Activated CD4-positive, alpha-beta T cell treated with anti-CD3 and anti-CD28 coated beads, Interleukin-2, amount 10 ng/mL, durations not matched to agents 7 days and 5 days (primary cell): ENCODE results near the gene GALNT10. TPM values are rescaled to one million over a fixed set of nuclear protein-coding genes. Genes with fewer than 3 reads are reported as not detected.

Experiments
- CTCF ChIA-PET: fragments of 350-600 bp; sonication (Branson Sonifier 250); formaldehyde crosslinking; loops from one replicate; lab custom pipeline; 2021; ENCODE audit warnings: antibody characterized with exemption; lab: Charles Lee
- POLR2A ChIA-PET: fragments of 350-600 bp; sonication (Branson Sonifier 250); formaldehyde crosslinking; loops from one replicate; lab custom pipeline; 2021; ENCODE audit warnings: antibody characterized with exemption; lab: Charles Lee
- DNase-seq: peaks from one replicate; pipeline ENCODE4 v3.0.0-alpha.2; 2020
- H3K27ac Mint-ChIP-seq: one replicate; pipeline ENCODE4 v1.8.0; 2021; ENCODE audit warnings: mild to moderate bottlenecking, moderate library complexity, mixed read lengths
- H3K27me3 Mint-ChIP-seq: one replicate; pipeline ENCODE4 v1.8.0; 2021; ENCODE audit warnings: mixed read lengths
- H3K36me3 Mint-ChIP-seq: one replicate; pipeline ENCODE4 v1.8.0; 2021; ENCODE audit warnings: low read depth, mixed read lengths
- H3K4me1 Mint-ChIP-seq: one replicate; pipeline ENCODE4 v1.8.0; 2021; ENCODE audit warnings: mixed read lengths
- H3K4me3 Mint-ChIP-seq: one replicate; pipeline ENCODE4 v1.8.0; 2021; ENCODE audit warnings: mild to moderate bottlenecking, moderate library complexity, mixed read lengths
- H3K9me3 Mint-ChIP-seq: one replicate; pipeline ENCODE4 v1.8.0; 2021; ENCODE audit warnings: mixed read lengths
- total RNA-seq, 2 experiments: library from RNA; stranded (reverse); gene quantifications; one replicate each; pipeline ENCODE4 v1.2.3, GENCODE V29; 2021

The GALNT10 gene
- total RNA-seq, 2 experiments from 2014 or later, result 44.2 to 47.2 TPM

GRCh38 chr5:154313360-154314017 is 123.0 kb downstream of the GALNT10 start:
- H3K4me1 Mint-ChIP-seq, result peaks cover 17% of the 10 kb centered on the region
- H3K9me3 Mint-ChIP-seq, result no peaks in the 10 kb centered on the region
- CTCF ChIA-PET, result interaction anchor here (0.8 to 1.3 kb wide), 2 partner anchors 9 to 11 kb away, joined by 3 read pairs; no protein-coding TSS in a partner anchor
- H3K36me3 Mint-ChIP-seq, result peaks cover 4% of the 10 kb centered on the region
- POLR2A ChIA-PET, result no interaction called here
- H3K27ac Mint-ChIP-seq, result no peak overlapping the region
- H3K4me3 Mint-ChIP-seq, result no peak overlapping the region
- no peak for DNase-seq
- no peaks in the 10 kb centered on the region for H3K27me3 Mint-ChIP-seq

- DNase-seq, result no peak
- H3K27ac Mint-ChIP-seq, result no peak overlapping the region
- H3K4me1 Mint-ChIP-seq, result peaks cover 4% of the 10 kb centered on the region
- CTCF ChIA-PET, result no interaction called here
- no peaks in the 10 kb centered on the region for H3K9me3 Mint-ChIP-seq
- H3K36me3 Mint-ChIP-seq, result peaks cover 4% of the 10 kb centered on the region
- H3K4me3 Mint-ChIP-seq, result no peak overlapping the region
- POLR2A ChIA-PET, result no interaction called here
- H3K27me3 Mint-ChIP-seq, result no peaks in the 10 kb centered on the region
Measured at GRCh38 chr5:154315196-154315595, 124.7 kb downstream of the GALNT10 start.

GRCh38 chr5:154315756-154316155 is 125.2 kb downstream of the GALNT10 start:
- H3K4me3 Mint-ChIP-seq, result no peak overlapping the region
- ChIA-PET POLR2A (no interaction called here), CTCF (no interaction called here)
- peaks cover 4% of the 10 kb centered on the region for H3K36me3 Mint-ChIP-seq
- H3K27ac Mint-ChIP-seq, result no peak overlapping the region
- DNase-seq, result no peak
- H3K4me1 Mint-ChIP-seq, result peaks cover 4% of the 10 kb centered on the region
- H3K27me3 Mint-ChIP-seq, result no peaks in the 10 kb centered on the region
- H3K9me3 Mint-ChIP-seq, result no peaks in the 10 kb centered on the region

GRCh38 chr5:154316223-154316935 is 125.8 kb downstream of the GALNT10 start:
- DNase-seq, result no peak
- Mint-ChIP-seq H3K4me1 (peaks cover 2% of the 10 kb centered on the region), H3K27ac (no peak overlapping the region), H3K36me3 (peaks cover 4% of the 10 kb centered on the region), H3K4me3 (no peak overlapping the region), H3K9me3 (no peaks in the 10 kb centered on the region), H3K27me3 (no peaks in the 10 kb centered on the region)
- CTCF ChIA-PET, result no interaction called here
- POLR2A ChIA-PET, result no interaction called here

GRCh38 chr5:154317916-154318315 is 127.4 kb downstream of the GALNT10 start:
- Mint-ChIP-seq H3K4me3 (no peak overlapping the region), H3K27ac (no peak overlapping the region), H3K27me3 (no peaks in the 10 kb centered on the region), H3K4me1 (peaks cover 2% of the 10 kb centered on the region), H3K36me3 (no peaks in the 10 kb centered on the region), H3K9me3 (no peaks in the 10 kb centered on the region)
- ChIA-PET CTCF (no interaction called here), POLR2A (no interaction called here)
- DNase-seq, result no peak

- H3K27me3 Mint-ChIP-seq, result no peaks in the 10 kb centered on the region
- ChIA-PET POLR2A (no interaction called here), CTCF (no interaction called here)
- peaks cover 2% of the 10 kb centered on the region for H3K4me1 Mint-ChIP-seq
- H3K27ac Mint-ChIP-seq, result no peak overlapping the region
- no peaks in the 10 kb centered on the region for H3K36me3 Mint-ChIP-seq
- no peak overlapping the region for H3K4me3 Mint-ChIP-seq
- DNase-seq, result no peak
- no peaks in the 10 kb centered on the region for H3K9me3 Mint-ChIP-seq
Measured at GRCh38 chr5:154318691-154319090, 128.2 kb downstream of the GALNT10 start.

GRCh38 chr5:154319736-154320135 is 129.2 kb downstream of the GALNT10 start:
- Mint-ChIP-seq H3K9me3 (no peaks in the 10 kb centered on the region), H3K4me1 (peaks cover 2% of the 10 kb centered on the region), H3K27ac (no peak overlapping the region), H3K27me3 (no peaks in the 10 kb centered on the region), H3K36me3 (peaks cover 5% of the 10 kb centered on the region), H3K4me3 (no peak overlapping the region)
- CTCF ChIA-PET, result no interaction called here
- POLR2A ChIA-PET, result no interaction called here
- no peak for DNase-seq

- peaks cover 2% of the 10 kb centered on the region for H3K4me1 Mint-ChIP-seq
- H3K36me3 Mint-ChIP-seq, result peaks cover 6% of the 10 kb centered on the region
- ChIA-PET POLR2A (no interaction called here), CTCF (no interaction called here)
- no peak overlapping the region for H3K4me3 Mint-ChIP-seq
- H3K9me3 Mint-ChIP-seq, result no peaks in the 10 kb centered on the region
- H3K27me3 Mint-ChIP-seq, result no peaks in the 10 kb centered on the region
- H3K27ac Mint-ChIP-seq, result no peak overlapping the region
- DNase-seq, result no peak
Measured at GRCh38 chr5:154320224-154321089, 129.9 kb downstream of the GALNT10 start.

- Mint-ChIP-seq H3K4me3 (no peak overlapping the region), H3K9me3 (no peaks in the 10 kb centered on the region), H3K4me1 (peaks cover 2% of the 10 kb centered on the region), H3K27me3 (no peaks in the 10 kb centered on the region), H3K36me3 (peaks cover 6% of the 10 kb centered on the region), H3K27ac (no peak overlapping the region)
- DNase-seq, result no peak
- POLR2A ChIA-PET, result no interaction called here
- CTCF ChIA-PET, result interaction anchor here (1.0 to 1.6 kb wide), 2 partner anchors 13 to 84 kb away, joined by 3 to 4 read pairs; no protein-coding TSS in a partner anchor
Measured at GRCh38 chr5:154321546-154321945, 131.0 kb downstream of the GALNT10 start.

GRCh38 chr5:154324033-154324432 is 133.5 kb downstream of the GALNT10 start:
- Mint-ChIP-seq H3K27ac (no peak overlapping the region), H3K27me3 (no peaks in the 10 kb centered on the region), H3K36me3 (peaks cover 6% of the 10 kb centered on the region), H3K4me1 (no peaks in the 10 kb centered on the region), H3K9me3 (no peaks in the 10 kb centered on the region), H3K4me3 (no peak overlapping the region)
- no peak for DNase-seq
- POLR2A ChIA-PET, result no interaction called here
- CTCF ChIA-PET, result interaction anchor here (0.6 to 1.2 kb wide), 2 partner anchors 11 to 22 kb away, joined by 3 read pairs; no protein-coding TSS in a partner anchor

GRCh38 chr5:154325566-154325965 is 135.0 kb downstream of the GALNT10 start:
- H3K9me3 Mint-ChIP-seq, result no peaks in the 10 kb centered on the region
- no peak overlapping the region for H3K4me3 Mint-ChIP-seq
- no peaks in the 10 kb centered on the region for H3K27me3 Mint-ChIP-seq
- DNase-seq, result no peak
- H3K4me1 Mint-ChIP-seq, result no peaks in the 10 kb centered on the region
- no peak overlapping the region for H3K27ac Mint-ChIP-seq
- peaks cover 6% of the 10 kb centered on the region for H3K36me3 Mint-ChIP-seq
- POLR2A ChIA-PET, result no interaction called here
- CTCF ChIA-PET, result no interaction called here

GRCh38 chr5:154329062-154329461 is 138.5 kb downstream of the GALNT10 start:
- ChIA-PET CTCF (no interaction called here), POLR2A (no interaction called here)
- Mint-ChIP-seq H3K27ac (no peak overlapping the region), H3K4me1 (no peaks in the 10 kb centered on the region), H3K36me3 (peaks cover 7% of the 10 kb centered on the region), H3K9me3 (no peaks in the 10 kb centered on the region), H3K4me3 (no peak overlapping the region), H3K27me3 (no peaks in the 10 kb centered on the region)
- DNase-seq, result no peak
